GM18951 (cell line): Measurements from ENCODE around the gene PEX13.
A peak's percentile ranks its signal among the peaks of the same experiment; 100 is the strongest.

Source experiments
- POLR2A ChIP-seq: IDR thresholded peaks from 4 replicates; pipeline ENCODE4 v1.6.1; 2011; ENCODE audit warnings: mild to moderate bottlenecking; ENCODE audit not compliant: insufficient read length, insufficient read depth; ENCODE audit errors: extremely low read depth
- in situ Hi-C: fragments of 300-500 bp; cut with MboI; formaldehyde crosslinking; loops from one replicate; pipeline ENCODE4 v1.12.0; 2022; ENCODE audit warnings: low sequenced_read_pairs, mixed read lengths, inconsistent platforms; ENCODE audit not compliant: unreplicated experiment

PEX13 gene

GRCh38 chr2:61059382-61059781 is 41.9 kb downstream of the PEX13 start:
- in situ Hi-C loops = no loop called here
- TF ChIP-seq POLR2A = no peak

- peak; percentile 70 for TF ChIP-seq POLR2A
- in situ Hi-C loops = no loop called here
Measured at GRCh38 chr2:61065714-61066709, 48.5 kb downstream of the PEX13 start, which contains the start of gene SANBR. Gene SANBR (plus strand): TSS chr2:61065871. CDS start chr2:61070351, 4,480 bp downstream.

- TF ChIP-seq POLR2A = no peak
- in situ Hi-C loops = no loop called here
Measured at GRCh38 chr2:61074100-61074499, 56.6 kb downstream of the PEX13 start.

GRCh38 chr2:61085883-61086282 is 68.4 kb downstream of the PEX13 start:
- in situ Hi-C loops = no loop called here
- no peak for TF ChIP-seq POLR2A

- in situ Hi-C loops = no loop called here
- TF ChIP-seq POLR2A = no peak
Measured at GRCh38 chr2:61089797-61090196, 72.3 kb downstream of the PEX13 start.

- in situ Hi-C loops = no loop called here
- TF ChIP-seq POLR2A = no peak
Measured at GRCh38 chr2:61090386-61090921, 72.9 kb downstream of the PEX13 start.

- in situ Hi-C loops = no loop called here
- TF ChIP-seq POLR2A = no peak
Measured at GRCh38 chr2:61091485-61091884, 74.0 kb downstream of the PEX13 start.

GRCh38 chr2:61096438-61096837 is 78.9 kb downstream of the PEX13 start:
- in situ Hi-C loops = no loop called here

GRCh38 chr2:61100801-61101200 is 83.3 kb downstream of the PEX13 start:
- TF ChIP-seq POLR2A = no peak
- in situ Hi-C loops = no loop called here

More at GRCh38 chr2:61096438-61096837, 78.9 kb downstream of the PEX13 start:
- TF ChIP-seq POLR2A = no peak
